Chondrocyte (in vitro differentiated cells): ENCODE results near the gene GCH1. TPM values are rescaled to one million over a fixed set of nuclear protein-coding genes. Genes with fewer than 3 reads are reported as not detected.

Source experiments
- DNase-seq: peaks from one replicate; pipeline ENCODE4 v3.0.0; 2021; ENCODE audit warnings: mixed read lengths, low spot score
- H3K27ac Mint-ChIP-seq: one replicate; pipeline ENCODE4 v1.8.0; 2021; ENCODE audit warnings: mild to moderate bottlenecking, moderate library complexity, mixed read lengths; ENCODE audit not compliant: unreplicated experiment
- H3K27me3 Mint-ChIP-seq: 2 replicates; pipeline ENCODE4 v1.8.0; 2021; ENCODE audit warnings: low read depth, mixed read lengths
- H3K36me3 Mint-ChIP-seq: 2 replicates; pipeline ENCODE4 v1.8.0; 2021; ENCODE audit warnings: low read depth, mixed read lengths
- H3K4me1 Mint-ChIP-seq: 2 replicates; pipeline ENCODE4 v1.8.0; 2021; ENCODE audit warnings: low read depth, mild to moderate bottlenecking, mixed read lengths
- H3K4me3 Mint-ChIP-seq: one replicate; pipeline ENCODE4 v1.8.0; 2021; ENCODE audit warnings: mild to moderate bottlenecking, moderate library complexity, mixed read lengths; ENCODE audit not compliant: unreplicated experiment
- H3K9me3 Mint-ChIP-seq: 2 replicates; pipeline ENCODE4 v1.8.0; 2021; ENCODE audit warnings: low read depth, mixed read lengths
- CTCF ChIP-seq: fragments of 200-600 bp; sonication (generic); IDR thresholded peaks from 2 replicates; pipeline ENCODE4 v1.5.0; 2021; ENCODE audit warnings: antibody characterized with exemption, mild to moderate bottlenecking, moderate library complexity
- total RNA-seq: library from RNA; stranded (reverse); gene quantifications from 3 replicates; pipeline ENCODE4 v1.2.1, GENCODE V29; 2021

Gene GCH1
- total RNA-seq, 1 donor from 2014 or later: 0.95 TPM

GRCh38 chr14:54848910-54849309 is 53.7 kb downstream of the GCH1 start:
- Mint-ChIP-seq H3K36me3 (no peaks in the 10 kb centered on the region), H3K4me3 (no peak overlapping the region), H3K4me1 (peaks cover 4% of the 10 kb centered on the region), H3K27ac (no peak overlapping the region), H3K27me3 (no peaks in the 10 kb centered on the region), H3K9me3 (no peaks in the 10 kb centered on the region)
- no peak for TF ChIP-seq CTCF
- no peak for DNase-seq

- no peak for DNase-seq
- H3K27ac Mint-ChIP-seq: no peak overlapping the region
- H3K36me3 Mint-ChIP-seq: no peaks in the 10 kb centered on the region
- TF ChIP-seq CTCF: no peak
- no peaks in the 10 kb centered on the region for H3K9me3 Mint-ChIP-seq
- peaks cover 10% of the 10 kb centered on the region for H3K4me1 Mint-ChIP-seq
- H3K27me3 Mint-ChIP-seq: no peaks in the 10 kb centered on the region
- H3K4me3 Mint-ChIP-seq: no peak overlapping the region
Observed at GRCh38 chr14:54845641-54846040, 57.0 kb downstream of the GCH1 start.

GRCh38 chr14:54844479-54844878 is 58.1 kb downstream of the GCH1 start:
- no peak overlapping the region for H3K27ac Mint-ChIP-seq
- no peaks in the 10 kb centered on the region for H3K27me3 Mint-ChIP-seq
- H3K4me3 Mint-ChIP-seq: no peak overlapping the region
- no peak for TF ChIP-seq CTCF
- DNase-seq: no peak
- no peaks in the 10 kb centered on the region for H3K9me3 Mint-ChIP-seq
- peaks cover under 1% of the 10 kb centered on the region for H3K36me3 Mint-ChIP-seq
- peaks cover 14% of the 10 kb centered on the region for H3K4me1 Mint-ChIP-seq

GRCh38 chr14:54840798-54841197 is 61.8 kb downstream of the GCH1 start:
- H3K4me3 Mint-ChIP-seq: no peak overlapping the region
- H3K36me3 Mint-ChIP-seq: peaks cover 1% of the 10 kb centered on the region
- TF ChIP-seq CTCF: no peak
- H3K9me3 Mint-ChIP-seq: no peaks in the 10 kb centered on the region
- H3K27ac Mint-ChIP-seq: no peak overlapping the region
- H3K27me3 Mint-ChIP-seq: no peaks in the 10 kb centered on the region
- no peak for DNase-seq
- peaks cover 12% of the 10 kb centered on the region for H3K4me1 Mint-ChIP-seq

- Mint-ChIP-seq H3K27ac (no peak overlapping the region), H3K36me3 (peaks cover 1% of the 10 kb centered on the region), H3K4me3 (no peak overlapping the region), H3K9me3 (no peaks in the 10 kb centered on the region), H3K27me3 (no peaks in the 10 kb centered on the region), H3K4me1 (peaks cover 12% of the 10 kb centered on the region)
- TF ChIP-seq CTCF: no peak
- DNase-seq: no peak
Observed at GRCh38 chr14:54840336-54840735, 62.3 kb downstream of the GCH1 start.
